GM21528 (cell line): ENCODE measurements around the gene BPIFB2.

Experiments
- ATAC-seq: cut with Tn5 transposase; IDR thresholded peaks from one replicate; pipeline ENCODE4 v1.9.1; 2021; ENCODE audit warnings: mild to moderate bottlenecking, moderate library complexity; ENCODE audit not compliant: unreplicated experiment, low FRiP score

Gene BPIFB2

GRCh38 chr20:33018169-33018931 is 10.8 kb downstream of the BPIFB2 start:
- no peak for ATAC-seq

- no peak for ATAC-seq
Measured at GRCh38 chr20:33019465-33020277, 12.2 kb downstream of the BPIFB2 start.

- ATAC-seq, result no peak
Measured at GRCh38 chr20:33020278-33021161, 13.0 kb downstream of the BPIFB2 start.

- ATAC-seq, result no peak
Measured at GRCh38 chr20:33021879-33022278, 14.4 kb downstream of the BPIFB2 start.

GRCh38 chr20:33022289-33022688 is 14.8 kb downstream of the BPIFB2 start:
- no peak for ATAC-seq

- no peak for ATAC-seq
Measured at GRCh38 chr20:33022694-33023438, 15.4 kb downstream of the BPIFB2 start.

GRCh38 chr20:33023439-33024242 is 16.1 kb downstream of the BPIFB2 start:
- ATAC-seq, result no peak

GRCh38 chr20:33024243-33024560 is 16.7 kb downstream of the BPIFB2 start:
- ATAC-seq, result no peak

- no peak for ATAC-seq
Measured at GRCh38 chr20:33024609-33025317, 17.3 kb downstream of the BPIFB2 start.

GRCh38 chr20:33025318-33025876 is 17.9 kb downstream of the BPIFB2 start:
- ATAC-seq, result no peak

- no peak for ATAC-seq
Measured at GRCh38 chr20:33026072-33026778, 18.7 kb downstream of the BPIFB2 start.

- ATAC-seq, result no peak
Measured at GRCh38 chr20:33026779-33027759, 19.6 kb downstream of the BPIFB2 start.

- ATAC-seq, result no peak
Measured at GRCh38 chr20:33027769-33028751, 20.6 kb downstream of the BPIFB2 start.

- ATAC-seq, result no peak
Measured at GRCh38 chr20:33028875-33029274, 21.4 kb downstream of the BPIFB2 start.

- ATAC-seq, result no peak
Measured at GRCh38 chr20:33030076-33030475, 22.6 kb downstream of the BPIFB2 start.

- no peak for ATAC-seq
Measured at GRCh38 chr20:33030569-33030968, 23.1 kb downstream of the BPIFB2 start.
